WTC11 (cell line): Measurements from ENCODE around the gene BOD1. TPM values are rescaled to one million over a fixed set of nuclear protein-coding genes. Genes with fewer than 3 reads are reported as not detected.

ENCODE experiments used
- ATAC-seq: fragments of 200-7000 bp; cut with Tn5 transposase; 2 replicates; pipeline ENCODE4 v1.10.0; 2021; ENCODE audit warnings: mild to moderate bottlenecking, moderate library complexity
- CTCF ChIA-PET: fragments of 300-600 bp; sonication (Branson Sonifier 250); formaldehyde crosslinking; loops from one replicate; lab custom pipeline; 2021; ENCODE audit warnings: antibody characterized with exemption; lab: Charles Lee
- POLR2A ChIA-PET: fragments of 350-600 bp; sonication (Branson Sonifier 250); formaldehyde crosslinking; loops from one replicate; lab custom pipeline; 2021; ENCODE audit warnings: antibody characterized with exemption; lab: Charles Lee
- DNase-seq: peaks from one replicate; pipeline ENCODE4 v3.0.0; 2021; ENCODE audit warnings: low spot score
- H3K27ac Mint-ChIP-seq: 2 replicates; pipeline ENCODE4 v1.8.0; 2021; ENCODE audit warnings: mixed read lengths
- H3K27me3 Mint-ChIP-seq: 2 replicates; pipeline ENCODE4 v1.8.0; 2021; ENCODE audit warnings: low read depth, mild to moderate bottlenecking, moderate library complexity, mixed read lengths
- H3K36me3 Mint-ChIP-seq: 2 replicates; pipeline ENCODE4 v1.8.0; 2021; ENCODE audit warnings: mixed read lengths
- H3K4me1 Mint-ChIP-seq: 2 replicates; pipeline ENCODE4 v1.8.0; 2022; ENCODE audit warnings: mixed read lengths
- H3K4me3 Mint-ChIP-seq: 2 replicates; pipeline ENCODE4 v1.8.0; 2021; ENCODE audit warnings: mild to moderate bottlenecking, moderate library complexity, mixed read lengths
- H3K9me3 Mint-ChIP-seq: 2 replicates; pipeline ENCODE4 v1.8.0; 2021; ENCODE audit warnings: mixed read lengths
- CBFB ChIP-seq: sonication (generic); formaldehyde crosslinking; IDR thresholded peaks from 2 replicates; pipeline ENCODE4 v1.8.1; 2022; ENCODE audit warnings: mild to moderate bottlenecking, low read depth, missing genetic modification reagents
- CREM ChIP-seq: sonication (generic); formaldehyde crosslinking; IDR thresholded peaks from 2 replicates; pipeline ENCODE4 v1.8.1; 2022; ENCODE audit warnings: mild to moderate bottlenecking, missing genetic modification reagents, moderate library complexity
- CTCF ChIP-seq: fragments of 200-600 bp; IDR thresholded peaks from 2 replicates; pipeline ENCODE4 v1.8.0; 2022; ENCODE audit warnings: antibody characterized with exemption
- ELF4 ChIP-seq: sonication (generic); formaldehyde crosslinking; IDR thresholded peaks from 2 replicates; pipeline ENCODE4 v1.8.1; 2022; ENCODE audit warnings: low read depth, mild to moderate bottlenecking, moderate library complexity, missing genetic modification reagents
- EMX1 ChIP-seq: fragments of 250-450 bp; sonication (Bioruptor Pico); IDR thresholded peaks from 2 replicates; pipeline ENCODE4 v1.8.0; 2021; ENCODE audit warnings: mild to moderate bottlenecking
- ERG ChIP-seq: fragments of 250-450 bp; sonication (Bioruptor Pico); IDR thresholded peaks from 2 replicates; pipeline ENCODE4 v1.8.0; 2021; ENCODE audit warnings: mild to moderate bottlenecking
- IRF2 ChIP-seq: sonication (generic); formaldehyde crosslinking; IDR thresholded peaks from 2 replicates; pipeline ENCODE4 v1.8.0; 2022; ENCODE audit warnings: low read depth, missing genetic modification reagents, borderline replicate concordance
- MLX ChIP-seq: sonication (generic); formaldehyde crosslinking; IDR thresholded peaks from 2 replicates; pipeline ENCODE4 v1.8.1; 2023; ENCODE audit warnings: mild to moderate bottlenecking, missing genetic modification reagents, moderate library complexity
- MXD4 ChIP-seq: fragments of 250-450 bp; sonication (Bioruptor Pico); IDR thresholded peaks from 2 replicates; pipeline ENCODE4 v1.8.0; 2021; ENCODE audit warnings: mild to moderate bottlenecking, moderate library complexity, borderline replicate concordance
- NFYB ChIP-seq: sonication (generic); formaldehyde crosslinking; conservative IDR thresholded peaks from 2 replicates; pipeline ENCODE4 v1.8.0; 2022; ENCODE audit warnings: low read depth, missing genetic modification reagents
- NR3C1 ChIP-seq: sonication (generic); formaldehyde crosslinking; conservative IDR thresholded peaks from 2 replicates; pipeline ENCODE4 v1.8.1; 2023; ENCODE audit warnings: low read depth, mild to moderate bottlenecking, missing genetic modification reagents
- PREB ChIP-seq: sonication (generic); formaldehyde crosslinking; IDR thresholded peaks from 2 replicates; pipeline ENCODE4 v1.8.1; 2022; ENCODE audit warnings: mild to moderate bottlenecking, missing genetic modification reagents, moderate library complexity, borderline replicate concordance
- PRRX2 ChIP-seq: fragments of 250-450 bp; sonication (Bioruptor Pico); IDR thresholded peaks from 2 replicates; pipeline ENCODE4 v1.8.0; 2021; ENCODE audit warnings: mild to moderate bottlenecking
- STAT6 ChIP-seq: sonication (generic); formaldehyde crosslinking; conservative IDR thresholded peaks from 2 replicates; pipeline ENCODE4 v1.8.1; 2023; ENCODE audit warnings: mild to moderate bottlenecking, low read depth, missing genetic modification reagents, moderate library complexity
- TEAD4 ChIP-seq: sonication (generic); formaldehyde crosslinking; IDR thresholded peaks from 2 replicates; pipeline ENCODE4 v1.8.0; 2022; ENCODE audit warnings: mild to moderate bottlenecking, missing genetic modification reagents
- ZBTB43 ChIP-seq: sonication (generic); formaldehyde crosslinking; IDR thresholded peaks from 2 replicates; pipeline ENCODE4 v1.8.1; 2023; ENCODE audit warnings: mild to moderate bottlenecking, missing genetic modification reagents
- ZNF281 ChIP-seq: sonication (generic); formaldehyde crosslinking; IDR thresholded peaks from 2 replicates; pipeline ENCODE4 v1.8.0; 2023; ENCODE audit warnings: mild to moderate bottlenecking, missing genetic modification reagents
- ZNF317 ChIP-seq: sonication (generic); formaldehyde crosslinking; IDR thresholded peaks from 2 replicates; pipeline ENCODE4 v1.8.1; 2023; ENCODE audit warnings: low read depth, mild to moderate bottlenecking, moderate library complexity, missing genetic modification reagents, borderline replicate concordance
- ZNF423 ChIP-seq: fragments of 250-450 bp; sonication (Bioruptor Pico); IDR thresholded peaks from 2 replicates; pipeline ENCODE4 v2.1.2; 2022; ENCODE audit warnings: mild to moderate bottlenecking, moderate library complexity
- ZNF425 ChIP-seq: fragments of 250-450 bp; sonication (Bioruptor Pico); conservative IDR thresholded peaks from 2 replicates; pipeline ENCODE4 v1.9.0; 2021; ENCODE audit warnings: mild to moderate bottlenecking
- total RNA-seq: library from RNA; stranded (reverse); gene quantifications from 3 replicates; pipeline ENCODE4 v1.2.3, GENCODE V29; 2021

The BOD1 gene
- total RNA-seq, 1 experiment from 2014 or later: 120 TPM

GRCh38 chr5:173614591-173614990 is 1.9 kb downstream of the BOD1 start:
- Mint-ChIP-seq H3K4me3 (peak overlapping the region; percentile 92), H3K4me1 (peaks cover 41% of the 10 kb centered on the region), H3K36me3 (peaks cover 46% of the 10 kb centered on the region), H3K27me3 (no peaks in the 10 kb centered on the region), H3K9me3 (no peaks in the 10 kb centered on the region), H3K27ac (peak overlapping the region; percentile 80)
- DNase-seq: no peak
- TF ChIP-seq CTCF (no peak), PREB (CRISPR knock-in tag) (no peak), PRRX2 (no peak), MLX (CRISPR knock-in tag) (no peak), NFYB (CRISPR knock-in tag) (no peak), NR3C1 (no peak), ELF4 (CRISPR knock-in tag) (no peak), ZNF317 (CRISPR knock-in tag) (no peak), CBFB (CRISPR knock-in tag) (no peak), STAT6 (no peak), CREM (CRISPR knock-in tag) (no peak)
- ATAC-seq: no peak
- ChIA-PET POLR2A (no interaction called here), CTCF (interaction anchor here (1.4 to 2.3 kb wide), 4 partner anchors 12 to 372 kb away, joined by 4 to 15 read pairs (median 10); no protein-coding TSS in a partner anchor)

- peaks cover 56% of the 10 kb centered on the region for H3K36me3 Mint-ChIP-seq
- peak overlapping the region; percentile 78 for H3K27ac Mint-ChIP-seq
- H3K4me1 Mint-ChIP-seq: peaks cover 35% of the 10 kb centered on the region
- POLR2A ChIA-PET: no interaction called here
- DNase-seq (no peak), ATAC-seq (no peak)
- peak overlapping the region; percentile 92 for H3K4me3 Mint-ChIP-seq
- CTCF ChIA-PET: interaction anchor here (0.5 kb wide), 1 partner anchor 373 kb away, joined by 6 read pairs; no protein-coding TSS in a partner anchor
- H3K9me3 Mint-ChIP-seq: no peaks in the 10 kb centered on the region
- no peaks in the 10 kb centered on the region for H3K27me3 Mint-ChIP-seq
- TF ChIP-seq ZBTB43: no peak
- no peak for TF ChIP-seq ZNF281
- no peak for TF ChIP-seq IRF2 (CRISPR knock-in tag)
- TF ChIP-seq EMX1 (CRISPR knock-in tag): no peak
- no peak for TF ChIP-seq NFYB (CRISPR knock-in tag)
- TF ChIP-seq ZNF425 (CRISPR knock-in tag): no peak
- TF ChIP-seq ELF4 (CRISPR knock-in tag): no peak
- TF ChIP-seq TEAD4 (CRISPR knock-in tag): no peak
- no peak for TF ChIP-seq ERG (CRISPR knock-in tag)
- TF ChIP-seq CREM (CRISPR knock-in tag): no peak
- TF ChIP-seq ZNF423 (CRISPR knock-in tag): no peak
- no peak for TF ChIP-seq MXD4 (CRISPR knock-in tag)
These were observed 2.9 kb downstream of the BOD1 start for GRCh38 chr5:173613433-173614159.
